RWPE2 (cell line): Measurements from ENCODE around the gene ZNF579.

ENCODE experiments used
- ATAC-seq: fragments of 200-7000 bp; cut with Tn5 transposase; 3 replicates; pipeline ENCODE4 v1.9.1; 2021; ENCODE audit warnings: low read depth
- DNase-seq: peaks from one replicate; pipeline ENCODE4 v3.0.0-alpha.2; 2020; ENCODE audit warnings: low spot score
- H3K27ac ChIP-seq: fragments of 450-650 bp; 2 replicates; pipeline ENCODE4 v1.5.1; 2017; ENCODE audit warnings: mild to moderate bottlenecking; ENCODE audit not compliant: poor library complexity, severe bottlenecking
- H3K27me3 ChIP-seq: fragments of 250-450 bp; sonication (Bioruptor Pico); 2 replicates; pipeline ENCODE4 v1.5.1; 2021; ENCODE audit warnings: mild to moderate bottlenecking, moderate library complexity; ENCODE audit not compliant: insufficient read depth, poor library complexity, severe bottlenecking
- H3K36me3 ChIP-seq: fragments of 250-450 bp; sonication (Bioruptor Pico); 2 replicates; pipeline ENCODE4 v1.5.1; 2020; ENCODE audit warnings: low read depth, mild to moderate bottlenecking, moderate library complexity
- H3K4me1 ChIP-seq: fragments of 250-450 bp; sonication (Bioruptor Pico); 2 replicates; pipeline ENCODE4 v1.5.1; 2021; ENCODE audit warnings: mild to moderate bottlenecking, moderate library complexity; ENCODE audit not compliant: insufficient read depth, poor library complexity, severe bottlenecking
- H3K4me3 ChIP-seq: fragments of 250-450 bp; sonication (Bioruptor Pico); 2 replicates; pipeline ENCODE4 v1.5.1; 2021; ENCODE audit warnings: mild to moderate bottlenecking, moderate library complexity; ENCODE audit not compliant: severe bottlenecking
- H3K9me3 ChIP-seq: fragments of 250-450 bp; sonication (Bioruptor Pico); 2 replicates; pipeline ENCODE4 v1.5.1; 2021; ENCODE audit warnings: mild to moderate bottlenecking, moderate library complexity; ENCODE audit not compliant: severe bottlenecking
- TF ChIP-seq, protein P1 (sequence below): fragments of 450-650 bp; IDR thresholded peaks from one replicate; pipeline ENCODE4 v1.5.1; 2017; ENCODE audit warnings: mild to moderate bottlenecking, moderate library complexity; ENCODE audit not compliant: poor library complexity, severe bottlenecking

Gene ZNF579

GRCh38 chr19:55590617-55591016 is 10.0 kb upstream of the ZNF579 start:
- no peaks in the 10 kb centered on the region for H3K9me3 ChIP-seq
- H3K27me3 ChIP-seq: no peaks in the 10 kb centered on the region
- TF ChIP-seq, protein P1, sequence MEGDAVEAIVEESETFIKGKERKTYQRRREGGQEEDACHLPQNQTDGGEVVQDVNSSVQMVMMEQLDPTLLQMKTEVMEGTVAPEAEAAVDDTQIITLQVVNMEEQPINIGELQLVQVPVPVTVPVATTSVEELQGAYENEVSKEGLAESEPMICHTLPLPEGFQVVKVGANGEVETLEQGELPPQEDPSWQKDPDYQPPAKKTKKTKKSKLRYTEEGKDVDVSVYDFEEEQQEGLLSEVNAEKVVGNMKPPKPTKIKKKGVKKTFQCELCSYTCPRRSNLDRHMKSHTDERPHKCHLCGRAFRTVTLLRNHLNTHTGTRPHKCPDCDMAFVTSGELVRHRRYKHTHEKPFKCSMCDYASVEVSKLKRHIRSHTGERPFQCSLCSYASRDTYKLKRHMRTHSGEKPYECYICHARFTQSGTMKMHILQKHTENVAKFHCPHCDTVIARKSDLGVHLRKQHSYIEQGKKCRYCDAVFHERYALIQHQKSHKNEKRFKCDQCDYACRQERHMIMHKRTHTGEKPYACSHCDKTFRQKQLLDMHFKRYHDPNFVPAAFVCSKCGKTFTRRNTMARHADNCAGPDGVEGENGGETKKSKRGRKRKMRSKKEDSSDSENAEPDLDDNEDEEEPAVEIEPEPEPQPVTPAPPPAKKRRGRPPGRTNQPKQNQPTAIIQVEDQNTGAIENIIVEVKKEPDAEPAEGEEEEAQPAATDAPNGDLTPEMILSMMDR: no peak
- H3K27ac ChIP-seq: no peak overlapping the region
- peak; percentile 19 for DNase-seq
- ATAC-seq: no peak
- peaks cover 6% of the 10 kb centered on the region for H3K4me1 ChIP-seq
- H3K4me3 ChIP-seq: no peak overlapping the region
- H3K36me3 ChIP-seq: peaks cover 9% of the 10 kb centered on the region

DNA sequence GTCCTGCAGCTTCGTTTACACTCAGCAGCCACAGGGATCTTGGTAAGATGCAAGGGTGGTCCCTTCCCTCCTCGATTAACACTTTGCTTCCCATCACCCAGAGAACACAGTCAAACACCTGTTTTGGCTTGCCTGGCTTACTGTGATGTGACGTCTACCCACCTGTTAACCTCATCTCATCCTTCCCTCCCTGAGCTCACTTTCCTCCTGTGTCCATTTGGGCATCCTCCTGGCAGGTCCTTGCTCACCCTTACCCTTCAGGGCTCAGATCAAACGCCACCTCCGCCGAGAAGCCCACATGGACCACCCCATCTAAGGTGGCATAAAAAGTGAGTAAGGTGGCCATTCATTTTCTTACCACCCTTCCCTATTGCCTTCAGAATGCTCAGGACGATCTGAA is 9.5 kb upstream of the ZNF579 start:
- TF ChIP-seq, protein P1: no peak
- Histone ChIP-seq H3K27ac (no peak overlapping the region), H3K4me1 (peaks cover 6% of the 10 kb centered on the region), H3K4me3 (no peak overlapping the region), H3K27me3 (no peaks in the 10 kb centered on the region), H3K36me3 (peaks cover 4% of the 10 kb centered on the region), H3K9me3 (no peaks in the 10 kb centered on the region)
- DNase-seq (peak; percentile 19), ATAC-seq (no peak)

- no peaks in the 10 kb centered on the region for H3K36me3 ChIP-seq
- ATAC-seq: no peak
- TF ChIP-seq, protein P1: no peak
- no peak for DNase-seq
- H3K27me3 ChIP-seq: no peaks in the 10 kb centered on the region
- H3K9me3 ChIP-seq: no peaks in the 10 kb centered on the region
- H3K27ac ChIP-seq: no peak overlapping the region
- H3K4me3 ChIP-seq: no peak overlapping the region
- H3K4me1 ChIP-seq: peaks cover 6% of the 10 kb centered on the region
These were observed 8.1 kb upstream of the ZNF579 start for GRCh38 chr19:55588738-55589137.

DNA sequence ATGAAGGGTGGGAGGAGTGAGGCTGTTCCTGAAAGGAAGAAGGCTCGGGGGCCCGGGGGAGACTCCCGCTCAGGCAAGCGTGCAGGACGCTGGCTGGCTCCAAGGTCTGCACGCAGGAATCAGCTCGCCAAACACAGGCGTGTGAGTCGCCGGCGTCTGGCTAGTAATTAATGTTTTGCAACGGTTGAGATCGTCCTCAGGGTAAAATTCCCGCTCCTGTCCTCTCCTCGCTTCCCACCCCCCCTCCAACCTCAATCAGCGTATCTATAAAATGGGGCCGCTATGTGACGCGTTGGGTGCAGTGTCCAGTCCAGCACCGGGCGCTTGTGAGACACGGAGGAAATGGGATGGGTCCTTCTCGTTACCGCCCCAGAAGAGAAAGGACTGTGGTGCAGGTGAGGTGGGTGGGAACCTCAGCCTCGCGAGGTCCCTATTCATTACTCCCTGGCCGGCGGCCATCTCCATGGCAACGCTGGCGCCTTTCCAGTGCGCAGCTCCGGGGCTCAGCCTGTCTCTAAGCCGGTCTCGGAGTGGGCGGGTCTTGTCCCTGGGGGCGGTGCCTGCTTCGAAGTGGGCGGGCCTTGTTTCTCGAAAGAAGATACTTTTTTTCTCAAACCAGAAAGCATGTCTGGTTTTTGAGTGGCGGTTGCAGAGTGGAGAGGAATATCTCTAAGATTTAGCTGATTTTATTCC is 6.5 kb upstream of the ZNF579 start:
- peak; percentile 92 for DNase-seq
- Histone ChIP-seq H3K9me3 (no peaks in the 10 kb centered on the region), H3K4me1 (peaks cover 6% of the 10 kb centered on the region), H3K4me3 (peak overlapping the region; percentile 21), H3K27me3 (no peaks in the 10 kb centered on the region), H3K27ac (peak overlapping the region; percentile 16), H3K36me3 (no peaks in the 10 kb centered on the region)
- TF ChIP-seq, protein P1: no peak
- peak; percentile 92 for ATAC-seq

DNA sequence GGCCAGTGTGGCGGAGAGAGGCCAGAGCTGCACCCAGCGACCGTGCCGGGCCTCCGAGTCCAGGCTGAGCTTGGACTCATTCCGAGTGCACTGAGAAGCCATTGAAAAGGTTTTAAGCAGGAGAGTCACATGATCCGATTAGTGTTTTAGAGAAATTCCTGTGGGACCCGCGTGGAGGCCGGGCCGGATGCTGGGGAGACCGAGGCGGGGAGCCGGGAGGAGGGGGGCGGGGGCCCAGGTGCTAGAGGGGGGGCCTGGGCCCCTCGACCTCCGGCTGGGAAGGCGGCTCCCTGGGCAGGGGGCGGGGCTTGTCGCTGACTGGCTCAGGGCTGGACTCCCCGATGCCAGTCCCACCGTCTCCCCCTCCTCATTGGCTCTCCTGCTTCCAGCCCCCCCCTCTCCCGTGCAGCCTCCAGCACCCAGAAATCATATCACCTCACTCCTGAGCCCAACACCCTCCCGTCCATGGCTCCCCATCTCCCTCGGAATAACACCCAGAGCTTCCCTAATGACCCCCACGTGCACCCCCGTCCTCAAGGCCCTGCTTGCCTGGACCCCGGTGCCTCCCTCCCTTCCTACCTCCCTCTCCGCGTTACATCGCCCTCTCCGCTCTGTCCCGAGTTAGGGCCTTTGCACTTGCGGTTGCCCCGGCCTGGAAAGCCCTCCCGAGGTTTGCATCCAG is 5.2 kb upstream of the ZNF579 start:
- H3K4me3 ChIP-seq: no peak overlapping the region
- no peaks in the 10 kb centered on the region for H3K9me3 ChIP-seq
- no peaks in the 10 kb centered on the region for H3K36me3 ChIP-seq
- ATAC-seq: no peak
- TF ChIP-seq, protein P1: no peak
- peaks cover 6% of the 10 kb centered on the region for H3K4me1 ChIP-seq
- no peak for DNase-seq
- peak overlapping the region; percentile 10 for H3K27ac ChIP-seq
- H3K27me3 ChIP-seq: no peaks in the 10 kb centered on the region
